K562 (cell line): ENCODE measurements around the gene HSF5. TPM values are rescaled to one million over a fixed set of nuclear protein-coding genes. Genes with fewer than 3 reads are reported as not detected.

ENCODE experiments used
- BHLHE40 ChIP-seq: IDR thresholded peaks from 2 replicates; pipeline ENCODE4 v1.6.1; 2011; ENCODE audit warnings: low read length, improper control_type of control experiment
- BRD4 ChIP-seq: fragments of 200-600 bp; sonication (generic); IDR thresholded peaks from 2 replicates; pipeline ENCODE4 v1.6.1; 2017; ENCODE audit warnings: inconsistent platforms
- IFI16 ChIP-seq: fragments of 250-450 bp; sonication (Bioruptor Pico); IDR thresholded peaks from 2 replicates; pipeline ENCODE4 v2.1.2; 2022; ENCODE audit warnings: mild to moderate bottlenecking, inconsistent platforms
- IRF2 ChIP-seq: sonication (generic); formaldehyde crosslinking; IDR thresholded peaks from 2 replicates; pipeline ENCODE4 v1.8.1; 2022; ENCODE audit warnings: mild to moderate bottlenecking, missing genetic modification reagents
- KLF13 ChIP-seq: fragments of 450-650 bp; IDR thresholded peaks from 2 replicates; pipeline ENCODE4 v1.6.1; 2016; ENCODE audit warnings: missing genetic modification characterization, low read depth, mild to moderate bottlenecking, missing compliant biosample characterization, moderate library complexity, borderline replicate concordance
- LARP7 ChIP-seq: fragments of 450-650 bp; IDR thresholded peaks from 2 replicates; pipeline ENCODE4 v1.6.1; 2016
- MAFG ChIP-seq: fragments of 450-650 bp; conservative IDR thresholded peaks from 2 replicates; pipeline ENCODE4 v1.6.1; 2016; ENCODE audit warnings: missing genetic modification characterization, missing compliant biosample characterization
- MGA ChIP-seq: fragments of 450-650 bp; IDR thresholded peaks from 2 replicates; pipeline ENCODE4 v1.6.1; 2016; ENCODE audit warnings: mild to moderate bottlenecking, moderate library complexity
- TEAD4 ChIP-seq, 2 experiments: sonication (generic) in 1 of 2; formaldehyde crosslinking in 1 of 2; IDR thresholded peaks; 2 replicates each; pipeline versions ENCODE4 v1.6.1 to v1.8.0; 2012 to 2022; ENCODE audit warnings: borderline replicate concordance in 1 of 2, inconsistent platforms in 1 of 2, low read length in 1 of 2, mild to moderate bottlenecking in 1 of 2, missing genetic modification reagents in 1 of 2
- ZNF212 ChIP-seq: fragments of 450-650 bp; formaldehyde crosslinking; IDR thresholded peaks from 2 replicates; pipeline ENCODE4 v1.4.0; 2020; ENCODE audit warnings: mild to moderate bottlenecking
- ZNF3 ChIP-seq: fragments of 250-450 bp; sonication (Bioruptor Pico); IDR thresholded peaks from 2 replicates; pipeline ENCODE4 v1.5.0; 2021; ENCODE audit warnings: mild to moderate bottlenecking, moderate library complexity
- ZNF41 ChIP-seq: fragments of 250-450 bp; sonication (Bioruptor Pico); conservative IDR thresholded peaks from 2 replicates; pipeline ENCODE4 v1.4.0; 2020; ENCODE audit warnings: mild to moderate bottlenecking
- polyA plus RNA-seq, 8 experiments: library from polyadenylated mRNA; depleted of rRNA in 4 of 8; stranded (reverse) in 5 of 8; unstranded in 3 of 8; fragments of >200 nt; fragmentation: Nextera tagmentation in 2 of 8; fragmentation: Illumina TruSeq in 1 of 8; extraction: Ambion mirVana in 2 of 8; extraction: Trizol in 1 of 8; gene quantifications; 2 replicates each; pipeline versions ENCODE4 v1.2.1 to v1.2.3, GENCODE V29; 2011 to 2014; ENCODE audit warnings: inconsistent platforms in 1 of 8, missing spikeins in 1 of 8
- total RNA-seq, 7 experiments: library from RNA; depleted of rRNA in 6 of 7; stranded (reverse); fragments of >200 nt in 6 of 7; fragmentation: Illumina TruSeq in 2 of 7; extraction: Trizol in 2 of 7; gene quantifications; 2 replicates each; pipeline versions ENCODE4 v1.2.1 to v1.2.3, GENCODE V29; 2011 to 2021; ENCODE audit warnings: low replicate concordance in 1 of 7
- TF ChIP-seq, protein P1 (sequence below): fragments of 450-650 bp; IDR thresholded peaks from 2 replicates; pipeline ENCODE4 v1.6.1; 2016; ENCODE audit warnings: missing biosample characterization, missing genetic modification characterization
- TF ChIP-seq, protein P2 (sequence below): fragments of 450-650 bp; IDR thresholded peaks from 2 replicates; pipeline ENCODE4 v1.6.1; 2016; ENCODE audit warnings: mild to moderate bottlenecking

HSF5 gene
- total and polyA plus RNA-seq, 9 of the 15 experiments (the other 6 are each of a cell fraction or from before 2014, with no cell fraction given): 0.04 TPM; not detected in 8

DNA sequence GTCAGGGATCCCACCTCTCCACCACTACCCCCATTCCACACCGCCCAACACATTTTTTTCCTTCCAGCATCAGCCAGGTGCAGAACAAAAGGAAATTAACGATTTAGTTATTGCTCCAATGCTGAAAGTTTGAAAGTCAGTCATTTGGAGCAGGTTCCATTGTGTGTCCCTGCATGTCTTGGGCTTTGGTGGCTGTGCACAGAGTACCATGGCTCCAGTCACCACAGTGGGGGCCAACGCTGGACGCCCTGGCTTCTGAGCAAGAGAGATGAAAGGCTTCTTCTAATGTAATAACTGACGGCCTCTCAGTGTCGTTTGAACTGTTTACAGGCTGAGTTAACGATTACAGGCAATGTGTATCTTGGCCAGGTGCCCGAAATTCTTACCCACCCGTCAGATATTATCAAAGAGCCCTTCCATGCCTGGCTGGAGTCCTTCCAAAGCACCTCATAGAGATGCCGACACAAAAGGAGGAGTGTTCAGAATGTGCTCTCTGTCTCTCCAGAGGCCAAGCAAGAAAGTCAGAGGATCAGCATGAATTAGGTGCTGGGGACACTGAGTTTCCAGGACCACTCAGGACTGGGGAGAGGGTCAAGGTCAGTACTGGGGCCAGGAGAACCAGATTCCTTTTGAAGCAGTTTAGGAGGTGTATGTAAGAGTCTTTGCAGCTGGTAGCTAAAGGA, 96.8 kb downstream of the HSF5 start (continued):
- TF ChIP-seq TEAD4 (IDR thresholded peaks at IDR 0.05; ENCODE audit: low read length) (peak; percentile 70), TEAD4 (CRISPR knock-in tag; IDR thresholded peaks at IDR 0.05; ENCODE audit: borderline replicate concordance) (no peak), MAFG (tag) (no peak), IFI16 (CRISPR knock-in tag) (no peak), ZNF41 (CRISPR knock-in tag) (no peak), MGA (no peak), ZNF3 (CRISPR knock-in tag) (no peak), BHLHE40 (peak; percentile 3), IRF2 (CRISPR knock-in tag) (no peak), ZNF212 (CRISPR knock-in tag) (no peak), KLF13 (tag) (no peak), BRD4 (no peak), LARP7 (no peak)
- TF ChIP-seq, protein P1, sequence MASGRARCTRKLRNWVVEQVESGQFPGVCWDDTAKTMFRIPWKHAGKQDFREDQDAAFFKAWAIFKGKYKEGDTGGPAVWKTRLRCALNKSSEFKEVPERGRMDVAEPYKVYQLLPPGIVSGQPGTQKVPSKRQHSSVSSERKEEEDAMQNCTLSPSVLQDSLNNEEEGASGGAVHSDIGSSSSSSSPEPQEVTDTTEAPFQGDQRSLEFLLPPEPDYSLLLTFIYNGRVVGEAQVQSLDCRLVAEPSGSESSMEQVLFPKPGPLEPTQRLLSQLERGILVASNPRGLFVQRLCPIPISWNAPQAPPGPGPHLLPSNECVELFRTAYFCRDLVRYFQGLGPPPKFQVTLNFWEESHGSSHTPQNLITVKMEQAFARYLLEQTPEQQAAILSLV (tag): no peak
- TF ChIP-seq, protein P2, sequence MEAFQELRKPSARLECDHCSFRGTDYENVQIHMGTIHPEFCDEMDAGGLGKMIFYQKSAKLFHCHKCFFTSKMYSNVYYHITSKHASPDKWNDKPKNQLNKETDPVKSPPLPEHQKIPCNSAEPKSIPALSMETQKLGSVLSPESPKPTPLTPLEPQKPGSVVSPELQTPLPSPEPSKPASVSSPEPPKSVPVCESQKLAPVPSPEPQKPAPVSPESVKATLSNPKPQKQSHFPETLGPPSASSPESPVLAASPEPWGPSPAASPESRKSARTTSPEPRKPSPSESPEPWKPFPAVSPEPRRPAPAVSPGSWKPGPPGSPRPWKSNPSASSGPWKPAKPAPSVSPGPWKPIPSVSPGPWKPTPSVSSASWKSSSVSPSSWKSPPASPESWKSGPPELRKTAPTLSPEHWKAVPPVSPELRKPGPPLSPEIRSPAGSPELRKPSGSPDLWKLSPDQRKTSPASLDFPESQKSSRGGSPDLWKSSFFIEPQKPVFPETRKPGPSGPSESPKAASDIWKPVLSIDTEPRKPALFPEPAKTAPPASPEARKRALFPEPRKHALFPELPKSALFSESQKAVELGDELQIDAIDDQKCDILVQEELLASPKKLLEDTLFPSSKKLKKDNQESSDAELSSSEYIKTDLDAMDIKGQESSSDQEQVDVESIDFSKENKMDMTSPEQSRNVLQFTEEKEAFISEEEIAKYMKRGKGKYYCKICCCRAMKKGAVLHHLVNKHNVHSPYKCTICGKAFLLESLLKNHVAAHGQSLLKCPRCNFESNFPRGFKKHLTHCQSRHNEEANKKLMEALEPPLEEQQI: no peak
